ENCODE data around the gene MPZL3.
A peak's percentile ranks its signal among the peaks of the same experiment; 100 is the strongest.
"Not testable (repeated sequence)": the region's sequence is repeated elsewhere in the genome, so short reads cannot be mapped to it uniquely, and the experiment has no call there.

The MPZL3 gene

DNA sequence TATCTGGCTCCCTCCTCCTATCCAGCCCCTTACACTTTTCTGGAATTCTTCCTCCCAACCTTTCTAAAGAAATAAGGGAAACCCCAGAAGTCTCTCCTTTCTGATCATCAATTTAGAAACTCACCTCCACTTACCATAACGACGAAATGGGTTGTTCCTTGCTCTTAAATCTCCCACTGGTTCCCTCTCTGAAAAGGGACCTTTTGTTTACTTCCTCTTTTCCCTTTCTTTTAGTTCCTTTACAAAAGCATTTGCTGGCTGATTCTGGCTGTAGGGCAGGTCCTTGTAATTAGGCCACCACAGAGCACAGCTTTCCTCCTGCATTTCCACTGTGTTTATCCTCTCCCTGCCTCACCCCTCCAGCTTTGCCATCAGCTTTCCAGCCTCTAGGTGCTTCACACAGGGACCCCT lies 39.4 kb downstream of the MPZL3 start:
- DNase-seq (ENCODE audit: low read depth) = no peak

DNA sequence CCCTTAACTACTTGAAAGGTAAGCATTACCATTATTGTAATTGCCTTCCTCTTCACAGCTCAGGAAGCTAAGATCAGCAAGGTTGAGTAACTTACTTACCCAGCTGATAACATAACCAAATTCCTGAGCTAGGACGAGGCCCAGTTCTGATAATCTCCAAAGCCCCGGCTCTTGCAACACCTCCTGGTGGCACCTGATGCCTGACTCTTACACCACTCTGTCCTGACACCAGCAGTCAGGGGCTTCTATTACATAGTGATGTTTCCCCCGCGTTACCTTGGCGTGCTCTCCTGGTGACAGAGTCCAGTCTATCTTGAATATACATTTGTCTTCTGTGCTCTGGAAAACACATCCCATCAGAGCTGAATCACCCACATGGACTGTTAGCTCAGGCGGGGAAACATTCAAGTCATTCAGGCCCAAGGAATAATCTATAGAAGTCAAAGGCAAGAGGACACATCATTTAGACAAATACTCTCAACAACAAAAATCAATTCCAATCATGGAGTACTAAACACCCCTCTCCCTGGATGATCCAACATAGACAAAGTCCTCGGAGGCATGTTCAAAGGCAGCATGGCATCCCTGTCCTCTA lies 39.9 kb downstream of the MPZL3 start:
- no peak for DNase-seq (ENCODE audit: low read depth)

DNA sequence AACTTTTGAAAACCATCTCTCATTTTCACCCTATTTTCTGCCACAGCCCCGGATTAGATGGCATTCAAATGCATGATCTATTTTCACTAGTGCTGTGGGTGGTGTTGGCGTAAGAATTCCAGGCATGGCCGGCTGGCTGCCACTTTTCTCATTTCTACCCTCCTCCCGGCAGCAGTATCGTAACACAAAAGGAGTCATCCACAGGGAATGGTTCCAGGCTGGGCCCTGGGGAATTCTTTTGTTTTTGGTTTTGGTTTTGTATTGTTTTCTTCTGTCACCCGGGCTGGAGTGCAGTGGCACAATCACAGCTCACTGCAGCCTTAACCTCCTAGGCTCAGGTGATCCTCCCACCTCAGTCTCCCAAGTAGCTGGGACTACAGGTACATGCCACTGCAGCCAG lies 41.2 kb downstream of the MPZL3 start:
- no peak for DNase-seq (ENCODE audit: low read depth)

DNA sequence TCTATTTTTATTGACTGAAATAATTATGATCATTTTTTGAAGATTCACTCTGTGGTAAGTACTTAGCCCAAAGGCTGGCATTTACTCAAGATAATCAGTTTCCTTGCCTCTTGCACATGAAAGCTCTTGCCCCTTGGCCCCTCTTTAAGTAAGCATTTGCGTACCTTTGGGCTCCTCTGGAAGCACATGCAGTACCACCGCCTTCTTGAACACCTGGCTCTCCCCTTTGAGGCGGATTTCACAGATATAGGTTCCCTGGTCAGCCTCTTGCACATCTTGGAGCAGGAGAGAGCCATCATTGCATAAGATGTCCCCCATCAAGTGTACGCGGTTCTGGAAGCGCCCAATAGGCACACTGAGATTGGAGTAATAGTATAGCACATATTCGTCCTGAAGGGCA lies 41.8 kb downstream of the MPZL3 start:
- DNase-seq (ENCODE audit: low read depth) = no peak

DNA sequence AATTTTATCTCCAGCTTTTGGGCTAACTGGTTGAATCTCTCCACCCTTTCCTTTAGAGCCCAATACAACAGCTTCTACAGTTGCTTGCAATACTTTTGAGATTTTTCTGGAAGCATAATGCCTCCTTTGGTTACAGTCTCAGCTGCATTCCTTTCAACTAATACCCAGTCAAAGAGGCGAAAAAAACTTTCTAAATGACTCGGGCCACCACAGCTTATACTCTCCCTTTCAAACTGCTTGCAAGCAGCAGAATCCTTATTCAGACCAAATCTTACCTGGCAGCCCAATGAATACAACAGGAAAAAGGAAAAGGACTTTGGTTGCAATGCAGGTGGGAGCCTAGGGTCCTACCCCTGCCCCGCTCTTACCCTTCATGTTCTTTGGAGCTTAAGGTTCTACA lies 43.1 kb downstream of the MPZL3 start:
- no peak for DNase-seq (ENCODE audit: low read depth)

DNA sequence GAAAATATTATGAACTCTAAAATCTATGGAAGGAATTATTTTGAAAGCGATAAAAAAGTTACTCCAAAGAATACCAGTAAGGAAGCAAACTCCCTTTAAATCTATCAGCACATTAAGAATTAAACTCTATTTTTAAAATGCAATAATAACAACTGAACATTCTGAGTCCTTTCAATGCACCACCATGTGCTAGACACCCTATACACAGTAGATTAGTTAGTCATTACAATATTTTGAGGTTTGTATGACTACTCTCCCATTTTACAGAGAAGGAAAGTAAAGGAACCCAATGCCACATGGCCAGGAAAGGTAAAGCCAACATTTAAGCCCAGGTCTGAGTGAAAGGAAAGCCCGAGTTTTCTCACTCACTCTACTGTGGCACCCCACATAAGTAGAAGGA lies 45.1 kb downstream of the MPZL3 start:
- no peak for DNase-seq (ENCODE audit: low read depth)

DNA sequence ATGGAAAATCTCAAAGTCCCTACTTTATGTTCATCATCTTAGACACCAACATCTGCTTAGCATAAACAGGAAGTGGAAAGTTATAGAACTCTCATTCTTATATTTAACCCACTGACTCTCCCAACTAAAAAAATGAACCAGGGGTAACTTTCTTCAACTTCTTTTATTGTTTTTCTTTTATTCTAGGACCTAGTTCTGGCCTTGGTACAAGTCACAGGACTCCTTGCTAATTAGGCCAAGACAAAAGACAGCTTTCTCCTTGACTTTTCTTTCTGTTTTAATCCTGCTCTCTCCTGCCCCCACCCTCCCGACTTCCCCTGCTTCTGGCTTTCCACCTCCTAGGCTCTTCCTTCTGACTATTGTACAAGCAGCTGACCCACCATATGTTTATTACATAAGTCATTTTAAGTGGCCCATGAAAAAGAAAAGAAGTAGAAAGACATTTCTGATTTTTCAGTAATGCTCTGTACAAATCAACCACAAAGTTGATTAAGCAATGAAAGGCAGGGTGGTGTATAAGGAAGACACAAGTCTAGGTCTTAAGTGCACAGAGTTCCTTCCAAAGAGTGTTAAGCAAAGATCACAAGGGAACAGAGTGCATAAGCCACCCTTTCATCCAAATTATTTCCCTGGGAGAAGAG lies 45.7 kb downstream of the MPZL3 start:
- no peak for DNase-seq (ENCODE audit: low read depth)

DNA sequence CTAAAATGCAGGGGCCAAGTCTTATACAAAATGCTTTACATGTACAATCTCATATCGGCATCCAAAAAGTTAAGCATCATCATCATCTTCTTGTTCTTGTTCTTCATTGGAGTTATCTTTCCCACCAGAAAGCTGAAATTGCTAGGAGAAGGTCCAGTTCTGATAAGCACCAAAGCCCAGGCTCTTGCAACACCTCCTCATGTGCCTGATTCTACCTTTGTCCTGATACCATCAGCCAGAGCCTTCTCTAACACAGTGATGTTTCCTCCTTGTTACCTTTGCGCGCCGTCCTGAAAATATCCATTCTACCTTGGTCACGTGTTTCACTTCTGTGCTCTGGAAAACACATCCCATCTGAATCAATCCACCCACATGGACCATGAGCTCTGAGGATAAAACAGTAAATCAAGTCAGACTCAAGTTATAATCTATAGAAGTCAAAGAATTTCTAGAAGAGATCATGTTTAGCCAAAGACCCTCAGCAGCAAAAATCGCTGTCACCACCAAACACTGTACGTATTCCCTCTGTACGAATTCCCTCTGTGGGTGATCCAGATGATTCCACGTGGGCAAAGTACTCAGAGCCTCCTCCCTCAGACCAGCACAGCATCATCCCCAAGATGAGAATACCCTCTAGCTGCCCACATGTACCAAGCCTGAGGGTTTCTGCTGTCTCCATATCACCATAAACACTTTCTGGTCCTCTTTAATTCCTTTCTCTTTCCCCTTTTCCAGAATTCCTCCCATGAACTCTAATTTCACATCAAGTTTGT lies 46.4 kb downstream of the MPZL3 start:
- DNase-seq (ENCODE audit: low read depth) = no peak

DNA sequence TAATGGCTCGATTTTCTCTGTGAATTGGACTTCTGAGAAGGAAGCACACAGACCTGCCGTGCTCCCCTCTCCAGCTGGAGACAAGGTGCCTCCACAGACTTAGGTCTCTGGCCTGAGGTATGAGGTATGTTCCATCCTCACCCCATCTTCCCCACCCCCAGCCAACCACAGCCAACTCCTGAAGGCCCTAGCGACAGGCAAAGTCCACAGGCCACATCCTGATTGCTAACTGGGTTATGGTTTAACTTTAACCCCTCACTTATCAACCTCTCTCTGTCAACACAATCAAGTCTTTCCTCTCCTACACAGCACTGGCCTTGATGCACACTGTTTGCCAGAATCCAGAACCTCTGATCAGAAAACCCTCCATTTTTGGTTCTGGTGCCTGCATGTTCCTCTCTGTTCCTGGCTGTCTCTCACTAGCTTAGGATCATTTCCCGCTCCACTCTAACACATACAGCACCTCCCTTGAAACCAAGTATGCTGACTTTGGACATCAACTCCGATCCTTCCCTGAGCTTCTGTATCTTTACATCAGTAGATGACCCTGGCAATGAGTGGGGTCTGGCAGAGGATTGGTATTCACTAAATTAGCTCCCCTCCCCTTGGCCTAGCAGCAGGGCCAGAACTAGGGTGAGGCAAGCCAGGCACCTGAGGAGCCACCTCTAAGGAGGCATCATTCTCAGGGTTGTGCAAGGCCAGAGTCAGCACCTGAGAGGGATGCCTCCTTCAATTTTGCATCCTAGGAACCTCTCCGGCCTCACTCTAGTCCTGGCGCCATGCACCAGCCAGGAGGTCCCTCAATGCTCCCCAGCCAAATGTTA lies 49.4 kb downstream of the MPZL3 start:
- DNase-seq (ENCODE audit: low read depth) = no peak

DNA sequence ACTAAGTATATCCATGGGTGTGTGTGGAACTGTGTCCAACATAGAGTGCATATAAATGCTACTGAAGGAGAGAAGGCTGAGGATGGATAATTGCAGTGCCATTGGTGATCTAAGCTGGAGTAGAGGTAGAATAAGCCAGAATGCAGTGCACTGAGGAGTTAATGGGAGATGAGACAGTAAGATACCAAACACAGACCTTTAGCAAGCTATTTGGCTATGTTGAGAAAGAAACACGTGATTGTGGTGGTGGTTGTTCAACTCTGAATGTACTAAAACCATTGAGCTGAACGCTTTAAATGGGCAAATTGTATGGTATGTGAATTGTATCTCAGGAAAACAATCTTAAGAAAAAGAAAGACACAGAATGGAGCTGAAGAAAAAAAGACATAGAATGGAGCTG lies 50.2 kb downstream of the MPZL3 start:
- DNase-seq (ENCODE audit: low read depth) = no peak

DNA sequence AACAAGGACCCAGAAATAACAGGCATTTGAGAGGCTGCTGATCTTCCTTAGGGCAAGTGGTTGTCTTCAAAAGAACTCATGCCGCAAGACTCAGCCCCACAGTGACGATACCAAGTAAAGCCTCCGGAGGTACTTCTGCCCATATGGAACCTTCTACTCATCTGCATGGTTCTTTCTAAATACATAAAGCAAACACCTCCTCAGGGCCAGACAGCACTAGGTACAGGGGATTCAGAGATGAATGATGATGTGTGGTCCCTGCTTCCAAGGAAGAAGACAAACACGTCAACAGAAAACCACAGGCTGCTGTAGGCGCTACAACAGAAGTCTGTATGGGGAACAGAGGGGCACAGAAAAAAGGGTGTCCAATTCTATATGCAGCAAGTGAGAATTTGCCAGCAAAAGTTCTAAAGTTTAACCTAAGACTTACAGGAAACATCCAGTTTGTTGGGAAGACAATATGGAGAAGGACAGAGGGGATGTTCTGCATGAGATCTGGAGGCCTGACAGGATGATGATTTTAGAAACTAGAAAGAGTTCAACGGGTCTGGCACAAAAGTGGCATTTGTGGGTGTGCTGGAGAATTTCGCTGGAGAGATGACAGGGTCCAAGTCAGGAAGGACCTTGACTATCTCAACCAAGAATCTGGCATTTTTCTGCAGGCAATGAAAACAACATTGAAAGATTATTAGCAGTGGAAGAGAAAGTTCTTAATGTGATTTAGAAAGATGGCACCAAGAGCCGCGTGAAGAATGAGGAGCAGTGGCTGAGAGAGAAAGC lies 51.1 kb downstream of the MPZL3 start:
- no peak for DNase-seq (ENCODE audit: low read depth)

DNA sequence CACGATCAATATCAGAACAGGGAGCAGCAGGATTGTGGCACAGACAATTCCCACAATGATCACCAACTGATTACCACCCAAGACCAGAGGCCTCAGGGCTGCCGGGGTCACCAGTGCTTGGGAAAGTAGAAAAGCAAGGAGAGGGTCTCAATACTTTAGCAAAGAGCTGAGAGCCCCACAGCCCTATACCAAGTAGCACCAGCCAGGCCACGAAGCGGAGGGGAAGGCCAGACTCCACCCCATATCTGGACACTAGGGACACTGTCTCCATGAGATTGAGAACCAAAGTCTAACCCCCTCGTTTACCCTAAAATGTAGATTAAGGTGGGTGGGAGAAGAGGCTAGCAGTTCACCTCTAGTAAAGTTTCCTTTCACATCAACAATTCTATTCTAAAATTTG lies 51.7 kb downstream of the MPZL3 start:
- DNase-seq (ENCODE audit: low read depth) = no peak

DNA sequence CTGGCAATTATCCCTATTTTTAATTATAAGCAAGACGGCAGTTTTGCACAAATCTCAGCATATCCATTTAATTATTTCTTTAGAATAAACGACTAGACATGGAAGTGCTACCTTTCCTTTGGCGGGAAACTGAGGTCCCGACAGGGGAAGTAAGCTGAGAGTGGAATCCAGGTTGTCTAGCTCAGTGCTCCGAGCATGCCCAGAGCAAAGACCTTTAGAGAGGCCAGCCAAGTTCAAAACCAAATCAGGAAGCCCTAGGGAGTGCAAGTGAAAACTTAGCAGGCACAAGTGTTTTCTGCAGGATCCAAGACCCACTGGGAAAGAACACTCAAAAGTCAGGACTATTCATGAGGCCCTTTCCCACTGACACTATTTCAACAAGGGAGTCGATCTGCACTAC lies 53.0 kb downstream of the MPZL3 start:
- DNase-seq (ENCODE audit: low read depth) = no peak

DNA sequence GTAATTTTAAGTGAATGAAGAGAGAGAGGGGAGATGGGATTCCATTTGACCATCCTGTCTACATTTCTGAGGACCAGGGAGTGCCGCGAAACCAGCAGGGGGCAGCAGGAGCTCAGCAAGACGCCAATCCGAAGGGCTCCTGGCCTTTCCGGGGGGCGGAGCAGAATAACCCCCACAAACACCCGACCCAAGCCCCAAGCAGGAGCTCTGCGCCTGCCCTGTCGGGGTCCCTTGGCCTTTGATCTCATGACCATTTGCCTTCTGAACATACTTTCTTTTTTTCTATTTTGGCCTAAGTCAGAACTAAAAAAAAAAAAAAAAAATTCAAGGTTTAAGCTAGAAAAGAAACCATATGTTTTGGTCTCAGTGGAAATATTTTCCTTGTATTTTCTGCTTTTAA lies 53.8 kb downstream of the MPZL3 start:
- DNase-seq (ENCODE audit: low read depth) = peak; percentile 83

DNA sequence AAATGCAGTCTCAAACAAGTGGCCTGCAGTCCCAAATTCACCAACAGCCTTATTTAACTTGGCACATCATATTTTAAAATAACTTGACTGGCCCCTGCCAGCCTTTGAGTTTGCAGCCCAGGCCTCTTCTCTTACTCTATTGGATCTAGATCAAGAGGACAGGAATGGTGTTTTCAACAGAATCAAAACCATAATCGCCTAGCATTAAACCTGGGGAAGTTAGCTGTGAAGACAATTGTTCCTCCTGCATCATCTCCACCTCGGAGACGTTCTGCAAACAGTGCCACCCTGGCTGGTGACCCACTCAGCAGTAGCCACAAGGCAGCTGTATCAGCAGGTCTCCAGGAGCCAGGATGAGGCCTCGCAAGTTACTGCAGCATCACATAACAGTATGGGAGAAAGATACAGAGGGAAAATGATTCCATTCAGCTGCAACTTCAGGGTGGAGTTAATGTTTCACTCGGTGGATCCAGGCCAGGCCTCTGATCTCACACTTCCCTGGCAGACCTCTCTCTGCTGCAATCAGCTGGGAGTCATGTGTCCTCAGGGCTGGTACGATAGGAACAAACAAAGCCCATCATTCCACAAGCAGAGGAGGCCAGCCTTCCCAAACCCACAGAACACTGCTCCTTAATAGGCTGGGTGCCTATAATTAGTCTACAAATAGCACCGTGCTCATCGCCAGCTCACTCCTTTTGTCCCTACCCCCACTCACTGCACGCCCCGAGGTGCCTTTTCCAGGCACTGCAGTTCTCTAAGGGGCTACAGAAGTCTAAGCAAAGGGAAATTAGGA lies 57.1 kb downstream of the MPZL3 start:
- DNase-seq (ENCODE audit: low read depth) = no peak

DNA sequence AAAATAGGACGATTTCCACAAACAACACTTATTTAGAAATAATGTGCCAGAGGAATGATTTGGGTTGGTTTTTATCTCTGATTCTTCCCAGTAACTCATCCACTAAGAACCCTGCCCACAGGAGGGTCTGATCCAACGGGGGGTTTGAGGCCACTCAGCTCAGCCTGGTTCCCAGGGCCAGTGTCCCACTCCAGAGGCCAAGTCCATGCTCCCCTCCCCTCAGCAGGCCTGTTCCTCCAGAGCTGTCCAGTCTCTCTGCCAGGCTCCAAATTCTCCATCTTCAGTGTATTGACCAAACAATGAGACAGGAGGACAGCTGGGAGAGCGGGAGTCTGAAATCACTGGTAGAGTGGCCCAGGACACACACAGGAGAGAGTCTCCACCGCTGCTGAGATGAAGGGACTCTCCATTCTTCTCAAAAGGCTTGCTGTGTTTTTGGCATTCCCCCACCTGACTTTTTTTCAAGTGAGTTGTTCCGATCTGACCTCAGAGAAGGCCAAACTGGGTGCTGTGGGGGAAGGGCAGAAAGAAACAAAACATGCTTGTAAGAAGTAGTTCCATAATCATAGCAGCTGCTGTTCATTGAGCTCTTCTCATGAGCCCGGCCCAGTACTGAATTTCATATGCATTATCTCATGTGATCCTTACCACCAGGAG lies 58.1 kb downstream of the MPZL3 start:
- DNase-seq (ENCODE audit: low read depth) = no peak

DNA sequence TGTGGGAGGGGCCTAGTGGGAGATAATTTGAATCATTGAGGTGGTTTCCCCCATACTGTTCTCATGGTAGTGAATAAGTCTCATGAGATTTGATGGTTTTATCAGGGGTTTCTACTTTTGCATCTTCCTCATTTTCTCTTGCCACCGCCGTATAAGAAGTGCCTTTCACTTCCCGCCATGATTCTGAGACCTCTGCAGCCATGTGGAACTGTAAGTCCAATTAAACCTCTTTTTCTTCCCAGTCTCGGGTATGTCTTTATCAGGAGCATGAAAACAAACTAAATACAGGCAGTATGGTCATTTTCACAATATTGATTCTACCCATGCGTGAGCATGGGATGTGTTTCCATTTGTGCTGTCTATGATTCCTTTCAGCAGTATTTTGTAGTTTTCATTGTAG lies 59.3 kb downstream of the MPZL3 start:
- not testable (repeated sequence) for DNase-seq (ENCODE audit: low read depth)

DNA sequence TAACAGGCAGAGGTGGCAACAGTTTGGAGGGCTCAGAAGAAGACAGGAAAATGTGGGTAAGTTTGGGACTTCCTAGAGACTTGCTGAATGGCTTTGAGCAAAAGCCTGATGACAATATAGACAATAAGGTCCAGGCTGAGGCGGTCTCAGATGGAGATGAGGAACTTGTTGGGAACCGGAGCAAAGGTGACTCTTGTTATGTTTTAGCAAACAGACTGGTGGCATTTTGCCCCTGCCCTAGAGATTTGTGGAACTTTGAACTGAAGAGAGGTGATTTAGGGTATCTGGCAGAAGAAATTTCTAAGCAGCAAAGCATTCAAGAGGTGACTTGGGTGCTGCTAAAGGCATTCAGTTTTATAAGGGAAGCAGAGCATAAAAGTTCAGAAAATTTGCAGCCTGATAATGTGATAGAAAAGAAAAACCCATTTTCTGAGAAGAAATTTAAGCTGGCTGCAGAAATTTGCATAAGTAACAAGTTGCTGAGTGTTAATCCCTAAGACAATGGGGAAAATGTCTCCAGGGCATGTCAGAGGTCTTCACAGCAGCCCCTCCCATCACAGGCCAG lies 61.1 kb downstream of the MPZL3 start:
- not testable (repeated sequence) for DNase-seq (ENCODE audit: low read depth)

DNA sequence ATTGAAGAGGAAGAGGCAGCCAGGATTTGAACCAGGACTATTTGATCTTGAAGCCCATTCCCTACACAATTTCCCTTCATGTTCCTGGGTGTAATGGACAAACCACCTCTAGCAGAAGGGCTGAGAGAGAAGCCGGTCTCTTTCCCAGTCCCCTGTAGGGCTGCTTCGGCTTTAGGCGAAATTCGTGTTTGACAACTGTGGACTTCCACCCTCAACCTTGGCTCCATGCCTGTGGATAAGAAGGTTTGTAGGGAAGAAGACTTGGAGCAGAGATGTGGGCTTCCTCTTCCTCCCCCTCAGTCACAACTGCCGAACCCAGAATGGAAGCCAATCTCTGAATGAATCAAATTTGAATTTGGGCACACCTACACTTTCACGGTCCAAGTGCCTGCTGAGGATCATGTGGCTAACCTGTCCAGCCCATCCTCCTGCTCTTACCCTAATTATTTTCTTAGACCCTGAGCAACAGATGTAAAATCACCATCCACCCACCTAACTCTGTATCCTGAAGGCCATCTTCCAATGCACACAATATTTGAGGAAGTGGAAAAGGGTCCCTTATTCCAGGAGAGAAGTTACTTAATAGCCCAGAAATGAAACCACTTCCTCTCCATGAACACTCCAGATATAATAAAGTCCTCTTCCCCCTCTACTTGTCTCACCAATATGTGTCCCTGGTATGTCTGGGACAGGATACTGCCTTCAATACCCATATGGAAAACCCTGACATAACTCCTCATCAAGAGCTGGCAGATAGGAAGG lies 65.6 kb downstream of the MPZL3 start:
- no peak for DNase-seq (ENCODE audit: low read depth)
